HK-2 (cell line): ENCODE data around the gene ICAM3.
A peak's percentile ranks its signal among the peaks of the same experiment; 100 is the strongest.

Experiments used
- DNase-seq: peaks from one replicate; pipeline ENCODE4 v3.0.0-alpha.2; 2018; ENCODE audit not compliant: unreplicated experiment

ICAM3 gene

GRCh38 chr19:10291554-10292205 is 47.7 kb downstream of the ICAM3 start:
- DNase-seq = no peak

DNA sequence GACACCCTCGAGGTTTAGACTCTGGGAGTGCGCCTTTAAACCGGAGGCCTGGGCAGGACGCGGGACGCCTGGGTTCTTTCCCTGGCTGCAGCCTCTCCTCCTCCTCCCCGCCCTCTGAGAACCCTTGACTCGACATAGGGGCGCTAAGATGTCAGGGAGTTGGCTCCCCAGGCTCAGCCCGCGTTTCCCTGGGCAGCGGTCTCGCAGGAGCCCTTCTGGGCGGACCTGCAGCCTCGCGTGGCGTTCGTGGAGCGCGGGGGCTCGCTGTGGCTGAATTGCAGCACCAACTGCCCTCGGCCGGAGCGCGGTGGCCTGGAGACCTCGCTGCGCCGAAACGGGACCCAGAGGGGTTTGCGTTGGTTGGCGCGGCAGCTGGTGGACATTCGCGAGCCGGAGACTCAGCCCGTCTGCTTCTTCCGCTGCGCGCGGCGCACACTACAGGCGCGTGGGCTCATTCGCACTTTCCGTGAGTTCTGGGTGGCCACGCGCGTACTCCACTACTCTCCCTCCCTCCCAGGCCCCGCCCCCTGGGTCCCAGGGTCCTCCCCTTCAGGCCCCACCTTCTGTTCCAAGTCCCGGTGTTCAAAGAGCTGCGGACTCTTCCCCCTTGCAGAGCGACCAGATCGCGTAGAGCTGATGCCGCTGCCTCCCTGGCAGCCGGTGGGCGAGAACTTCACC is 48.4 kb downstream of the ICAM3 start:
- DNase-seq = peak; percentile 34

DNA sequence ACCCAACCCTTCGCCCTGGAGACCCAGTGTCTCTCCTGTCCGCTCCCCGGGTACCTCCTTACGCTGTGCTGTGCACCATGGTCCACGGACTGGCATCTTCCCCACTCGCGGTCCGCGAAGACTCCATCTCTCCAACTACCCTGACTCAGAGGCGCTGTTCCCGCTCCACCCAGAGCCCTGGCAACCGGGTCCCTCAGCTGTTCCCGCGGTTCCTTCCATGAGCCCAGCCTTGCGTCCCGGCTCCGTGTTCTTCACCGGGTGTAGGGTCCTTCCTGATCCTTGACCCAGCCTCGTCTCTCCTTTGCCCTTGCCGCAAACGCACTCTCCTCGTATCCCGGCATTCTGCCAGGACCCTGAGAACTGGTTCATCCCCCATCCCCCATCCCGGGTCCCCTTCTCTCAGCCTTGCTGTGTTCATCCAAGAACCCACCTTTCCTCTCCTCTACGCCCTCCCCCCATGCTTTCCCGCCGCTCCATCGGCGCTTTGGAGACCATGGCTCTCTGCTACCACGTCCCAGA is 49.0 kb downstream of the ICAM3 start:
- DNase-seq = no peak

- peak; percentile 69 for DNase-seq
Observed at GRCh38 chr19:10289836-10290356, 49.5 kb downstream of the ICAM3 start, which contains the start of gene ICAM5. TSS of gene ICAM5 (plus strand) at chr19:10289952. CDS start at chr19:10290044, 92 bp downstream.

GRCh38 chr19:10289167-10289835 is 50.1 kb downstream of the ICAM3 start:
- peak; percentile 74 for DNase-seq

DNA sequence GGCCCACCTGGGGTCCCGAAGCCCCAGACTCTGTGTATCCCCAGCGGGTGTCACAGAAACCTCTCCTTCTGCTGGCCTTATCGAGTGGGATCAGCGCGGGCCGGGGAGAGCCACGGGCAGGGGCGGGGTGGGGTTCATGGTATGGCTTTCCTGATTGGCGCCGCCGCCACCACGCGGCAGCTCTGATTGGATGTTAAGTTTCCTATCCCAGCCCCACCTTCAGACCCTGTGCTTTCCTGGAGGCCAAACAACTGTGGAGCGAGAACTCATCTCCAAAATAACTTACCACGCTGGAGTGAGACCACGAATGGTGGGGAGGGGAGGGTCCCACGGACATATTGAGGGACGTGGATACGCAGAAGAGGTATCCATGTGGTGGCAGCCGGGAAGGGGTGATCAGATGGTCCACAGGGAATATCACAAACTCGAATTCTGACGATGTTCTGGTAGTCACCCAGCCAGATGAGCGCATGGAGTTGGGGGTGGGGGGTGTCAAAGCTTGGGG is 50.7 kb downstream of the ICAM3 start:
- peak; percentile 82 for DNase-seq

DNA sequence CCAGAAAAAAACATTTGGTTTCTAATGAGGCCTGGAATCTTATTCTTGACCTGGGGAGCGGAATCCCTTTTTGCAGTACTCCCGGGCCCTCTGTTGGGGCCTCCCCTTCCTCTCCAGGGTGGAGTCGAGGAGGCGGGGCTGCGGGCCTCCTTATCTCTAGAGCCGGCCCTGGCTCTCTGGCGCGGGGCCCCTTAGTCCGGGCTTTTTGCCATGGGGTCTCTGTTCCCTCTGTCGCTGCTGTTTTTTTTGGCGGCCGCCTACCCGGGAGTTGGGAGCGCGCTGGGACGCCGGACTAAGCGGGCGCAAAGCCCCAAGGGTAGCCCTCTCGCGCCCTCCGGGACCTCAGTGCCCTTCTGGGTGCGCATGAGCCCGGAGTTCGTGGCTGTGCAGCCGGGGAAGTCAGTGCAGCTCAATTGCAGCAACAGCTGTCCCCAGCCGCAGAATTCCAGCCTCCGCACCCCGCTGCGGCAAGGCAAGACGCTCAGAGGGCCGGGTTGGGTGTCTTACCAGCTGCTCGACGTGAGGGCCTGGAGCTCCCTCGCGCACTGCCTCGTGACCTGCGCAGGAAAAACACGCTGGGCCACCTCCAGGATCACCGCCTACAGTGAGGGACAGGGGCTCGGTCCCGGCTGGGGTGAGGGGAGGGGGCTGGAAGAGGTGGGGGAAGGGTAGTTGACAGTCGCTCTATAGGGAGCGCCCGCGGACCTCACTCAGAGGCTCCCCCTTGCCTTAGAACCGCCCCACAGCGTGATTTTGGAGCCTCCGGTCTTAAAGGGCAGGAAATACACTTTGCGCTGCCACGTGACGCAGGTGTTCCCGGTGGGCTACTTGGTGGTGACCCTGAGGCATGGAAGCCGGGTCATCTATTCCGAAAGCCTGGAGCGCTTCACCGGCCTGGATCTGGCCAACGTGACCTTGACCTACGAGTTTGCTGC is 52.4 kb downstream of the ICAM3 start, which contains the start of gene ICAM4:
TSS of gene ICAM4 (plus strand) at position 153 of the 935 bp plus-strand sequence. CDS start at position 211, 58 bp downstream.
- DNase-seq = peak; percentile 34

GRCh38 chr19:10285393-10285792 is 54.0 kb downstream of the ICAM3 start:
- no peak for DNase-seq

DNA sequence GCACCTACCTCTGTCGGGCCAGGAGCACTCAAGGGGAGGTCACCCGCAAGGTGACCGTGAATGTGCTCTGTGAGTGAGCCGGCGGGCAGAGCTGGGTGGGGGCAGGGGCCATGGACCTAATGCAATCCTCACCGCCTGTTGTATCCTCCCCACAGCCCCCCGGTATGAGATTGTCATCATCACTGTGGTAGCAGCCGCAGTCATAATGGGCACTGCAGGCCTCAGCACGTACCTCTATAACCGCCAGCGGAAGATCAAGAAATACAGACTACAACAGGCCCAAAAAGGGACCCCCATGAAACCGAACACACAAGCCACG is 54.5 kb downstream of the ICAM3 start:
- DNase-seq = no peak

GRCh38 chr19:10284065-10284959 is 55.1 kb downstream of the ICAM3 start:
- DNase-seq = no peak
